HG03442 (cell line): ENCODE measurements around the gene PIAS4.
"Not testable (repeated sequence)": the region's sequence is repeated elsewhere in the genome, so short reads cannot be mapped to it uniquely, and the experiment has no call there.

Experiments used
- ATAC-seq: cut with Tn5 transposase; IDR thresholded peaks from one replicate; pipeline ENCODE4 v1.9.1; 2021; ENCODE audit warnings: mild to moderate bottlenecking, moderate library complexity; ENCODE audit not compliant: unreplicated experiment

PIAS4 gene

GRCh38 chr19:3998667-3999412, 8.7 kb upstream of the PIAS4 start:
- not testable (repeated sequence) for ATAC-seq

GRCh38 chr19:4000798-4001197, 6.7 kb upstream of the PIAS4 start:
- not testable (repeated sequence) for ATAC-seq

- ATAC-seq = not testable (repeated sequence)
Observed at GRCh38 chr19:4005436-4005835, 2.1 kb upstream of the PIAS4 start.

- peak; percentile 15 for ATAC-seq
Observed at GRCh38 chr19:4007836-4008539, 452 bp downstream of the PIAS4 start.

GRCh38 chr19:4009990-4010807, 2.7 kb downstream of the PIAS4 start:
- no peak for ATAC-seq

GRCh38 chr19:4010808-4011110, 3.2 kb downstream of the PIAS4 start:
- ATAC-seq = no peak

GRCh38 chr19:4011430-4011829, 3.9 kb downstream of the PIAS4 start:
- ATAC-seq = not testable (repeated sequence)

- ATAC-seq = no peak
Observed at GRCh38 chr19:4012092-4012974, 4.8 kb downstream of the PIAS4 start.

GRCh38 chr19:4012975-4013634, 5.6 kb downstream of the PIAS4 start:
- ATAC-seq = no peak

GRCh38 chr19:4013886-4014540, 6.5 kb downstream of the PIAS4 start:
- no peak for ATAC-seq

- ATAC-seq = no peak
Observed at GRCh38 chr19:4014541-4015491, 7.3 kb downstream of the PIAS4 start.

GRCh38 chr19:4015705-4016402, 8.3 kb downstream of the PIAS4 start:
- no peak for ATAC-seq

- no peak for ATAC-seq
Observed at GRCh38 chr19:4016486-4016885, 8.9 kb downstream of the PIAS4 start.

- ATAC-seq = no peak
Observed at GRCh38 chr19:4016903-4017638, 9.5 kb downstream of the PIAS4 start.

GRCh38 chr19:4018140-4018613, 10.6 kb downstream of the PIAS4 start:
- no peak for ATAC-seq

- no peak for ATAC-seq
Observed at GRCh38 chr19:4018775-4019504, 11.4 kb downstream of the PIAS4 start.
